ENCODE data around the gene CNTNAP4.

CNTNAP4 gene

GRCh38 chr16:76500006-76500405 is 222.8 kb downstream of the CNTNAP4 start:
- TF ChIP-seq CTCF (IDR thresholded peaks at IDR 0.05; ENCODE audit: low read depth, low read length, missing control alignments): no peak
- no peak overlapping the region for H3K4me3 ChIP-seq (ENCODE audit: low read depth, low read length)
- in situ Hi-C loops (cut with HindIII; ENCODE audit: low sequenced_read_pairs): no loop called here
- no peak for DNase-seq (ENCODE audit: low read depth)

- DNase-seq (ENCODE audit: low read depth): no peak
- no peak for TF ChIP-seq CTCF (IDR thresholded peaks at IDR 0.05; ENCODE audit: low read depth, low read length, missing control alignments)
- no peak overlapping the region for H3K4me3 ChIP-seq (ENCODE audit: low read depth, low read length)
- in situ Hi-C loops (cut with HindIII; ENCODE audit: low sequenced_read_pairs): no loop called here
Observed at GRCh38 chr16:76502063-76502462, 224.9 kb downstream of the CNTNAP4 start.

DNA sequence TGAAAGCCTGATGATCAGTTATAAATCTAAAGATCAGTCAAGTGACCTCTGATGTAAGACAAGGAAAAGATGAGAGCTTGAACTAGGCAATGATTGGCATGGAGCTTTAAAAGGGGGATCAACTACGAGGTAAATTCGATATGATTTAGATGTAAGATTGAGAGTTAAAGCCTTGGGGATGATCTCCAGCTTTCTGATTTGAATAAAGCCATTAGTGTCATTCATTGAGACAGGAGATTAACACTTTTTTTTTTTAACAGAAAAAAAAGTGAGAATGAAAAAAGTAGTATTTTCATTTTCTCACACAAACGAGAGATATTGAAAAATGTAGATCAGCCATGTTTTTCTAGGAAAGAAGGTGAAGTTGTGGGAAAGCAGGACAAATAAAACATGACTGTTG is 225.4 kb downstream of the CNTNAP4 start:
- in situ Hi-C loops (cut with HindIII; ENCODE audit: low sequenced_read_pairs): no loop called here
- TF ChIP-seq CTCF (IDR thresholded peaks at IDR 0.05; ENCODE audit: low read depth, low read length, missing control alignments): no peak
- DNase-seq (ENCODE audit: low read depth): no peak

DNA sequence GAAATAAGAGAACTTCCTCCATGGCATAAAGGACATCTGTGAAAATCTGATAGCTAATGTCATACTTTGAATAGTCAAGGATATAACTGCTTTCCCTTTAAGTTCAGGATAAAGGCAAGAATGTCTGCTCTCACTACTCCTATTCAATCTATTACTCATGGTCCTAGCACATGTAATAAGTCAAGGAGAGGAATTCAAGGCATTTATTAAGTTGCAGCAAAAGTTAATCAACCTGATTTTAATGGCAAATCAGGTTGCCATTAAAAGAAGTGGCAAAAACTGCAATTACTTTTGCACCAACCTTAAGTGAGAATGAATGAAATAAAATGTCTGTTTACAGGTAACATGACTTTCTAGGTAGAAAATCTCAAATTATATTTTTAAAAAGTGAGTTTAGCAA is 225.9 kb downstream of the CNTNAP4 start:
- in situ Hi-C loops (cut with HindIII; ENCODE audit: low sequenced_read_pairs): no loop called here
- no peak overlapping the region for H3K4me3 ChIP-seq (ENCODE audit: low read depth, low read length)
- no peak for TF ChIP-seq CTCF (IDR thresholded peaks at IDR 0.05; ENCODE audit: low read depth, low read length, missing control alignments)
- DNase-seq (ENCODE audit: low read depth): no peak

More for the DNA sequence above, 225.4 kb downstream of the CNTNAP4 start:
- no peak overlapping the region for H3K4me3 ChIP-seq (ENCODE audit: low read depth, low read length)

DNA sequence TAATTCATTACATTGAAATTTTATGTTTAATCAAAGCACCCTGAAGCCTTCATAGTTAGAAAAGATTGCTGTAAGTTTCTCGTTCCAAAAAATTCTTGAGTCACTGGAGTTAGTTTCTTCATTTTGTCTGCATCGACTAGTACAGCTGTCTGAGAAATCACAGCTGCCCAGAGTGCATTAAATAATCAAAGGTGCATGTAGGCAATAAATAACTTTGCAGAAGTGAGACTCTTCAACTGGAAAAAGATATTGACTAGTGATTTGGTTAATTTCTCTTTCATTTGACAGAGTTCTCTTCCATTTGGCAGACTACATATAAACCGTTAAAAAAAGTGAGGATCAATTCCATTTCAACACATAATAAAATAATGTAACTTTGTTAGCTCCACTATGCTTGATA is 234.0 kb downstream of the CNTNAP4 start:
- in situ Hi-C loops (cut with HindIII; ENCODE audit: low sequenced_read_pairs): no loop called here
- TF ChIP-seq CTCF (IDR thresholded peaks at IDR 0.05; ENCODE audit: low read depth, low read length, missing control alignments): no peak
- DNase-seq (ENCODE audit: low read depth): no peak
- H3K4me3 ChIP-seq (ENCODE audit: low read depth, low read length): no peak overlapping the region

DNA sequence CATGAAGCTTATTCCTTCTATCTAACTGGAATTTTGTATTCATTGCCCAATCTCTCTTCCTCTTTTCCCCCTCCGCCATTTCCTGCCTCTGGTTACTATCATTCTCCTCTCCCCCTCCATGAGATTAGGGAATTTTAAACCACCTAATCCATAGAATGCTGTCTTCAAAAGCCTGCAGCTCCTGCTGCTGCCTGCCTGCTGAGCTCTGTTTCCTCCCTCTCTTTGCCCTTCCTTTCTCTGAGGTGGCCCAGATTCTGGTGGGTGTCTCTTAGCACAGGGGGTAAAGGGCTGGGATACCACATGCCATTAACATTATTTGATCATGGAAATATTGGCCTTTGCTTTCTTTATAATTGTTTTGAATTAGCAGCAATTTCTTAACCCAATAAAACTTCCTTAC is 241.6 kb downstream of the CNTNAP4 start:
- in situ Hi-C loops (cut with HindIII; ENCODE audit: low sequenced_read_pairs): no loop called here
- TF ChIP-seq CTCF (IDR thresholded peaks at IDR 0.05; ENCODE audit: low read depth, low read length, missing control alignments): no peak
- H3K4me3 ChIP-seq (ENCODE audit: low read depth, low read length): no peak overlapping the region
- no peak for DNase-seq (ENCODE audit: low read depth)

DNA sequence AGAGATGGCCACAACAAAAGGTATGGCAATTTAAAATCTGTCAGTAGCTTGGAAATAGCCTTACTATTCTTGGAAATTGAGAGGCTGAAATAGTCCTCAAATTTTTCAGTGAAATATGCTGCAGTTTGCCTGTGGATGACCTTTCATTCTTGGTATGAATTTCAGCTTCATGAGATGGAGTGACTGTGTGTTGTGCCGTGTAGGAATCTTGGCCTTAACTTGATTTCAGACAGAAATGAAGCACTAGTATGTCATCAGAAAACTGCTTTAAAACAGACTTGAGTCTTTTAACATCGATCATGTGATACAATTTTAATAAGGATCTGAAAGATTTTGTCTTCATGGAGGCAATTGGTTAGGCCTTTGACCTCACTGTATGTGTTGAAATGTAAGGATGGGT is 247.2 kb downstream of the CNTNAP4 start:
- DNase-seq (ENCODE audit: low read depth): no peak
- no peak overlapping the region for H3K4me3 ChIP-seq (ENCODE audit: low read depth, low read length)
- in situ Hi-C loops (cut with HindIII; ENCODE audit: low sequenced_read_pairs): no loop called here
- TF ChIP-seq CTCF (IDR thresholded peaks at IDR 0.05; ENCODE audit: low read depth, low read length, missing control alignments): no peak

Data from astrocyte of the cerebellum (primary cell).